Heart left ventricle (tissue), 13 donors: Measurements from ENCODE around the gene SH3GL3.

Experiments
- CTCF ChIP-seq, 12 donors: fragments of 200-600 bp; sonication (generic) in 4 of 12; IDR thresholded peaks; one replicate each; pipeline versions ENCODE4 v1.5.0 to v1.8.0; 2018 to 2022; ENCODE audit warnings: antibody characterized with exemption in 12 of 12, mild to moderate bottlenecking in 5 of 12
- POLR2A ChIP-seq, 2 donors: fragments of 450-650 bp; IDR thresholded peaks; one replicate each; pipeline ENCODE4 v1.6.1; 2017; ENCODE audit warnings: antibody characterized with exemption in 2 of 2, mild to moderate bottlenecking in 2 of 2, moderate library complexity in 2 of 2
- donor health status: ischemic (EF 13 %, LVEDD 7.1; RV severe dilation, severe dysfunction).
- donor health status: DM: no; HTN: yes; CAD: no.
- donor health status: DM: no; HTN: no; CAD: no.
- donor health status: ischemic (EF 25% LVEDD 6.9; RV normal size, moderate dysfunction).
- donor health status: ischemic (EF 25% LVEDD 5.7; RV mildly dilated, moderate dysfunction).
- donor health status: ischemic (EF 35%, LVEDD 5.7; RV mildly dilated, moderate dysfunction).
- donor health status: nonischemic (EF 11% LVEDD 7.7; RV severe dilation, severe dysfunction).
- donor health status: DM: yes; HTN: yes; CAD: no.
- donor health status: PGD.
- donor health status: ischemic (EF 29% LVEDD 5.4; RV normal size, mild dysfunction).
- donor health status: nonischemic (EF 23%, LVEDD 6.1; RV moderate dilation, normal function).

DNA sequence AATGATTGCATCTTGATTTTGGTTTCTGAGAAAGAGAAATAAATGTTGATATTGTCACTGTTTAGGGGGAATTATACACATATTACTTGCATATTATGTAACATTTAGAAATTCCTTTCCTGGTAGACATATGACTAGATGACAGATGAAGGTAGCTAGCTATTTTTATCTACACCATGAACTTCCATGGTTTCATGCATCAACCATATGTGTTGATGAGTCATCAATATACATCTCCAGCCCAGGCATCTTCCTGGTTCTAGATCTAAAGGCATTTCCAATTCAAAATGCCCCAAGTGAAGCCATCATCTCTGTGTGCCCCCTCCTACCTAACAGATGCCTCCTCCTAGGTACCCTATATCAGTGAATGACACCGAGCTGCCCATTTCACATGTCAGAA lies 197.3 kb downstream of the SH3GL3 start:
- TF ChIP-seq CTCF (IDR thresholded peaks at IDR 0.05) (no peak), POLR2A (IDR thresholded peaks at IDR 0.05) (no peak)
